ENCODE measurements around the gene ZBTB39.
"Not testable (repeated sequence)": the region's sequence is repeated elsewhere in the genome, so short reads cannot be mapped to it uniquely, and the experiment has no call there.

DNA sequence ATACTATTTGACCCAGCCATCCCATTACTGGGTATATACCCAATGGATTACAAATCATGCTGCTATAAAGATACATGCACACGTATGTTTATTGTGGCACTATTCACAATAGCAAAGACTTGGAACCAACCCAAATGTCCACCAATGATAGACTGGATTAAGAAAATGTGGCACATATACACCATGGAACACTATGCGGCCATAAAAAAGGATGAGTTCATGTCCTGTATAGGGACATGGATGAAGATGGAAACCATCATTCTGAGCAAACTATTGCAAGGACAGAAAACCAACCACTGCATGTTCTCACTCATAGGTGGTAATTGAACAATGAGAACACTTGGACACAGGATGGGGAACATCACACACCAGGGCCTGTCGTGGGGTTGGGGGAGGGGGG lies 32.1 kb downstream of the ZBTB39 start:
- not testable (repeated sequence) for TF ChIP-seq EZH2phosphoT487 (IDR thresholded peaks at IDR 0.05; ENCODE audit: insufficient read depth, low read depth); EZH2 (IDR thresholded peaks at IDR 0.05; ENCODE audit: insufficient read depth, poor library complexity, severe bottlenecking)

Measured in GM23248 (cell line).